ENCODE measurements around the gene LIME1.

LIME1 gene

GRCh38 chr20:63746751-63747315, 10.4 kb downstream of the LIME1 start:
- Histone ChIP-seq H3K27me3 (ENCODE audit: insufficient read depth, low read depth, severe bottlenecking) (no peaks in the 10 kb centered on the region), H3K27ac (no peak overlapping the region), H3K36me3 (peaks cover 7% of the 10 kb centered on the region), H3K9me3 (ENCODE audit: severe bottlenecking) (no peaks in the 10 kb centered on the region), H3K4me3 (ENCODE audit: low read depth, low read length) (no peak overlapping the region)
- TF ChIP-seq, protein P1, sequence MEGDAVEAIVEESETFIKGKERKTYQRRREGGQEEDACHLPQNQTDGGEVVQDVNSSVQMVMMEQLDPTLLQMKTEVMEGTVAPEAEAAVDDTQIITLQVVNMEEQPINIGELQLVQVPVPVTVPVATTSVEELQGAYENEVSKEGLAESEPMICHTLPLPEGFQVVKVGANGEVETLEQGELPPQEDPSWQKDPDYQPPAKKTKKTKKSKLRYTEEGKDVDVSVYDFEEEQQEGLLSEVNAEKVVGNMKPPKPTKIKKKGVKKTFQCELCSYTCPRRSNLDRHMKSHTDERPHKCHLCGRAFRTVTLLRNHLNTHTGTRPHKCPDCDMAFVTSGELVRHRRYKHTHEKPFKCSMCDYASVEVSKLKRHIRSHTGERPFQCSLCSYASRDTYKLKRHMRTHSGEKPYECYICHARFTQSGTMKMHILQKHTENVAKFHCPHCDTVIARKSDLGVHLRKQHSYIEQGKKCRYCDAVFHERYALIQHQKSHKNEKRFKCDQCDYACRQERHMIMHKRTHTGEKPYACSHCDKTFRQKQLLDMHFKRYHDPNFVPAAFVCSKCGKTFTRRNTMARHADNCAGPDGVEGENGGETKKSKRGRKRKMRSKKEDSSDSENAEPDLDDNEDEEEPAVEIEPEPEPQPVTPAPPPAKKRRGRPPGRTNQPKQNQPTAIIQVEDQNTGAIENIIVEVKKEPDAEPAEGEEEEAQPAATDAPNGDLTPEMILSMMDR (IDR thresholded peaks at IDR 0.05; ENCODE audit: low read depth, low read length), result no peak
- DNase-seq, result no peak

DNA sequence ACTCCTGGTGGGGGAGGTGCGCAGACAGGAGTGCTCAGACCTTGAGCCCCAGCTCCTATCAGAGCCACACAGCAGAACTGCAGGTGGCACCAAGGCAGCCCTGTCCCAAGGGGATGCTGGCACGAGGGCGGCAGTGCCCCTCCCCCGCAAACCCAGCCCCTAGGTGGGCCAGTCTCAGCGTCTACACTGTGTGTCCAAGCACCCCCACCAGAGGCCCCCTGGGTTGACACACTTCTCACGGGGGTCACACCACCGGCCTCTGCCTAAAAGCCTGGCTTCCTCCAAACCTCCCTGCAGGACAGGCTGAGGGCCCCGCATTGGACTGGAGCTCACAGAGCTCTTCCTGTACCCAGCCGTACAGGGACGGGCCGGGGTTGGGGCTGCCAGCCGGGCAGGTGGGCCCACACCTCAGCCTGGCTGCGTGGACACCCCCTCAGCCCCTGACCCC, 11.2 kb downstream of the LIME1 start:
- Histone ChIP-seq H3K27me3 (ENCODE audit: insufficient read depth, low read depth, severe bottlenecking) (no peaks in the 10 kb centered on the region), H3K9me3 (ENCODE audit: severe bottlenecking) (no peaks in the 10 kb centered on the region), H3K27ac (no peak overlapping the region), H3K4me3 (ENCODE audit: low read depth, low read length) (no peak overlapping the region), H3K36me3 (peaks cover 6% of the 10 kb centered on the region)
- TF ChIP-seq, protein P1 (IDR thresholded peaks at IDR 0.05; ENCODE audit: low read depth, low read length), result no peak
- DNase-seq, result no peak

GRCh38 chr20:63748070-63748933, 11.8 kb downstream of the LIME1 start:
- TF ChIP-seq, protein P1 (IDR thresholded peaks at IDR 0.05; ENCODE audit: low read depth, low read length), result no peak
- Histone ChIP-seq H3K9me3 (ENCODE audit: severe bottlenecking) (no peaks in the 10 kb centered on the region), H3K27ac (no peak overlapping the region), H3K27me3 (ENCODE audit: insufficient read depth, low read depth, severe bottlenecking) (no peaks in the 10 kb centered on the region), H3K4me3 (ENCODE audit: low read depth, low read length) (no peak overlapping the region), H3K36me3 (peaks cover 4% of the 10 kb centered on the region)
- DNase-seq, result no peak

- no peaks in the 10 kb centered on the region for H3K27me3 ChIP-seq (ENCODE audit: insufficient read depth, low read depth, severe bottlenecking)
- no peak for DNase-seq
- TF ChIP-seq, protein P1 (IDR thresholded peaks at IDR 0.05; ENCODE audit: low read depth, low read length), result no peak
- H3K9me3 ChIP-seq (ENCODE audit: severe bottlenecking), result no peaks in the 10 kb centered on the region
- no peak overlapping the region for H3K4me3 ChIP-seq (ENCODE audit: low read depth, low read length)
- H3K27ac ChIP-seq, result no peak overlapping the region
- no peaks in the 10 kb centered on the region for H3K36me3 ChIP-seq
These were observed 12.4 kb downstream of the LIME1 start for GRCh38 chr20:63748934-63749270.

GRCh38 chr20:63749597-63750508, 13.4 kb downstream of the LIME1 start:
- no peak overlapping the region for H3K4me3 ChIP-seq (ENCODE audit: low read depth, low read length)
- DNase-seq, result no peak
- no peaks in the 10 kb centered on the region for H3K36me3 ChIP-seq
- H3K9me3 ChIP-seq (ENCODE audit: severe bottlenecking), result no peaks in the 10 kb centered on the region
- TF ChIP-seq, protein P1 (IDR thresholded peaks at IDR 0.05; ENCODE audit: low read depth, low read length), result no peak
- no peaks in the 10 kb centered on the region for H3K27me3 ChIP-seq (ENCODE audit: insufficient read depth, low read depth, severe bottlenecking)
- no peak overlapping the region for H3K27ac ChIP-seq
